ENCODE measurements around the gene ZDHHC7.

Gene ZDHHC7

GRCh38 chr16:85047867-85048455 is 36.6 kb upstream of the ZDHHC7 start:
- no peak for TF ChIP-seq EZH2phosphoT487 (IDR thresholded peaks at IDR 0.05; ENCODE audit: borderline replicate concordance, low read length)
- TF ChIP-seq, protein P1, sequence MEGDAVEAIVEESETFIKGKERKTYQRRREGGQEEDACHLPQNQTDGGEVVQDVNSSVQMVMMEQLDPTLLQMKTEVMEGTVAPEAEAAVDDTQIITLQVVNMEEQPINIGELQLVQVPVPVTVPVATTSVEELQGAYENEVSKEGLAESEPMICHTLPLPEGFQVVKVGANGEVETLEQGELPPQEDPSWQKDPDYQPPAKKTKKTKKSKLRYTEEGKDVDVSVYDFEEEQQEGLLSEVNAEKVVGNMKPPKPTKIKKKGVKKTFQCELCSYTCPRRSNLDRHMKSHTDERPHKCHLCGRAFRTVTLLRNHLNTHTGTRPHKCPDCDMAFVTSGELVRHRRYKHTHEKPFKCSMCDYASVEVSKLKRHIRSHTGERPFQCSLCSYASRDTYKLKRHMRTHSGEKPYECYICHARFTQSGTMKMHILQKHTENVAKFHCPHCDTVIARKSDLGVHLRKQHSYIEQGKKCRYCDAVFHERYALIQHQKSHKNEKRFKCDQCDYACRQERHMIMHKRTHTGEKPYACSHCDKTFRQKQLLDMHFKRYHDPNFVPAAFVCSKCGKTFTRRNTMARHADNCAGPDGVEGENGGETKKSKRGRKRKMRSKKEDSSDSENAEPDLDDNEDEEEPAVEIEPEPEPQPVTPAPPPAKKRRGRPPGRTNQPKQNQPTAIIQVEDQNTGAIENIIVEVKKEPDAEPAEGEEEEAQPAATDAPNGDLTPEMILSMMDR (IDR thresholded peaks at IDR 0.05; ENCODE audit: low read depth, low read length, poor library complexity, severe bottlenecking): no peak
- Histone ChIP-seq H3F3A (ENCODE audit: control insufficient read depth, insufficient read depth) (no peaks in the 10 kb centered on the region), H3K27ac (ENCODE audit: low read depth, low read length) (no peak overlapping the region), H3K27me3 (ENCODE audit: control insufficient read depth, low read length) (peaks cover 8% of the 10 kb centered on the region), H3K4me1 (ENCODE audit: control insufficient read depth, low read length) (no peaks in the 10 kb centered on the region), H3K79me2 (ENCODE audit: control insufficient read depth, low read length) (no peaks in the 10 kb centered on the region), H4K20me1 (ENCODE audit: control insufficient read depth, insufficient read depth, low read depth, low read length) (0 out of 2 replicates have a peak, but pooled peaks cover 4% of the 10 kb centered on the region), H3K9me2 (replicated peaks; ENCODE audit: control insufficient read depth, low read length) (no peaks in the 10 kb centered on the region), H3K9me3 (ENCODE audit: control insufficient read depth, insufficient read depth, low read length) (no peaks in the 10 kb centered on the region), H3K4me2 (ENCODE audit: low read length) (no peak overlapping the region), H3K36me3 (ENCODE audit: control insufficient read depth, low read length) (no peaks in the 10 kb centered on the region), H3K4me3 (ENCODE audit: low read length) (no peak overlapping the region)

DNA sequence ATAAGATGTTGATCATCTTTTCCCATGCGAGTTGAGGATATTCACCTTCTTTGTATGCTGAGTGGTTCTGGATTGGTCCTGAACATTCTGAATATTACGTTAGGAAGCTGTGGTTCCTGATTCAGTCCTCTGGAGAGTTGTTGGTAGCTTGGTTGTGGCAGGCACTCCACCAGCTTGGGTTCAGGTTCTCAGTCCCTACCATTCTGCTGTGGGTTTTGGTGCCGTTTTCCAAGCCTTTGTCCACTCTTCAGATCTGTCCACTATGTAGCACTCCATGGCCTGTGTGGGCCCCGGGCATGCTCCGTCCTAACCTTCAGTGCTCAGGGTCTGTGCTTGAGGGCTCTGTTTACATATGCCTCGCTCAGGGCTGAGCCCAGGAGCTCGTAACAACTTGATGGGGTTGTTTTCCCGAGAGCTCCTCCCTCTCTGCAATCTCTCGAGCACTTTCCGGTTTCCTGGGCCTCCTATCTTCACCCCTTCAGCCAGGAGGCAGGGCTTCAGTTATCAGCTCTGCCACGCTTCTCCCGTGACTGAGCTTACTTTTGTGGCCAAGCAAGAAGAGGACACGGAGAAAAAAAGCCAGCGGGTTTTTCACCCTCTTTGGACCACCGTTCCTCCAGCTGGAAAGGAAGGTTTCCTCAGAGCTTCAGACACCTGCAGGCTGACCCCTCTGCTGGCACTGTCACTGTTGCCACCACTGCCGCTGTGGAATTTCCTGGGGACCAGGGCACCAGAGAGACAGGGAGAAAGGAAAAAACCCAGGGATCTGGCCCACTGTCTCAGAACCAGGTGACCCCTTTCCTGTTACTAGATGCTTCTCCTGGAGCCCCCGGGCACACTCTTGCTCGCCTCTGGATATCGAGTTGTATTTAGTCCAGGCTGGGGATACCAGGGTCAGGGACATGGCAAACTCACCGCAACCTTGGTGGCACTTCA is 35.9 kb upstream of the ZDHHC7 start:
- Histone ChIP-seq H3K79me2 (ENCODE audit: control insufficient read depth, low read length) (no peaks in the 10 kb centered on the region), H3K9me2 (replicated peaks; ENCODE audit: control insufficient read depth, low read length) (no peaks in the 10 kb centered on the region), H4K20me1 (ENCODE audit: control insufficient read depth, insufficient read depth, low read depth, low read length) (0 out of 2 replicates have a peak, but pooled peaks cover 4% of the 10 kb centered on the region), H3K4me2 (ENCODE audit: low read length) (no peak overlapping the region), H3K36me3 (ENCODE audit: control insufficient read depth, low read length) (no peaks in the 10 kb centered on the region), H3K27ac (ENCODE audit: low read depth, low read length) (no peak overlapping the region), H3F3A (ENCODE audit: control insufficient read depth, insufficient read depth) (no peaks in the 10 kb centered on the region), H3K4me1 (ENCODE audit: control insufficient read depth, low read length) (no peaks in the 10 kb centered on the region), H3K27me3 (ENCODE audit: control insufficient read depth, low read length) (peaks cover 8% of the 10 kb centered on the region), H3K4me3 (ENCODE audit: low read length) (no peak overlapping the region), H3K9me3 (ENCODE audit: control insufficient read depth, insufficient read depth, low read length) (no peaks in the 10 kb centered on the region)
- no peak for TF ChIP-seq EZH2phosphoT487 (IDR thresholded peaks at IDR 0.05; ENCODE audit: borderline replicate concordance, low read length)
- TF ChIP-seq, protein P1 (IDR thresholded peaks at IDR 0.05; ENCODE audit: low read depth, low read length, poor library complexity, severe bottlenecking): no peak

DNA sequence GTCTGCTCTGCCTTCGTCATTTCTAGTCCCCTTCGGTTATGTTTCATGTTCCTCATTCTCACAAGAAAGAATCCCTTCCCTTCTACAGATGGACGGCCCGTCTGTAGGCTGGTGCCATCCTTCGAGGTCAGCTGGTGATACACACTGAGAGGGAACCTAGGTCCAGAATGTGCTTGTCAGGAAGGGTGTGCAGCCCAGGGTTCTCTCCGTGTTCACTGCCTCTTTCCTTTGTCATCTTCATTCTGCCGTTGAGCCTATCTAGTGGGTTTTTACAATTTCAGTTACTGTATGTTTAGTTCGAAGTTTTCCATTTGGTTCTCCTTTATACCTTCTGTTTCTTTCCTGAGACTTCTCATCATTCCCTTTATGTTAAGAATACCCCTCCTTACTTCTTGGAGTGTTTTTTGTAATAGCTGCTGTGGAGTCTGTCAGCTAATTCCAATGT is 35.2 kb upstream of the ZDHHC7 start:
- H3F3A ChIP-seq (ENCODE audit: control insufficient read depth, insufficient read depth): no peaks in the 10 kb centered on the region
- no peak overlapping the region for H3K27ac ChIP-seq (ENCODE audit: low read depth, low read length)
- H3K4me2 ChIP-seq (ENCODE audit: low read length): no peak overlapping the region
- TF ChIP-seq, protein P1 (IDR thresholded peaks at IDR 0.05; ENCODE audit: low read depth, low read length, poor library complexity, severe bottlenecking): no peak
- TF ChIP-seq EZH2phosphoT487 (IDR thresholded peaks at IDR 0.05; ENCODE audit: borderline replicate concordance, low read length): no peak
- no peaks in the 10 kb centered on the region for H3K79me2 ChIP-seq (ENCODE audit: control insufficient read depth, low read length)
- no peaks in the 10 kb centered on the region for H3K4me1 ChIP-seq (ENCODE audit: control insufficient read depth, low read length)
- no peaks in the 10 kb centered on the region for H3K36me3 ChIP-seq (ENCODE audit: control insufficient read depth, low read length)
- 0 out of 2 replicates have a peak, but pooled peaks cover 4% of the 10 kb centered on the region for H4K20me1 ChIP-seq (ENCODE audit: control insufficient read depth, insufficient read depth, low read depth, low read length)
- no peaks in the 10 kb centered on the region for H3K9me2 ChIP-seq (replicated peaks; ENCODE audit: control insufficient read depth, low read length)
- H3K9me3 ChIP-seq (ENCODE audit: control insufficient read depth, insufficient read depth, low read length): no peaks in the 10 kb centered on the region
- H3K27me3 ChIP-seq (ENCODE audit: control insufficient read depth, low read length): peaks cover 8% of the 10 kb centered on the region
- H3K4me3 ChIP-seq (ENCODE audit: low read length): no peak overlapping the region

Measured in DOHH2 (cell line).